OCI-LY1 (cell line): ENCODE data around the gene DIP2C.

ENCODE experiments used
- H2AFZ ChIP-seq: fragments of 200-600 bp; sonication (generic), shearing (Covaris generic); 2 replicates; pipeline ENCODE4 v1.6.0; 2014; ENCODE audit warnings: antibody characterized with exemption, mild to moderate bottlenecking, low read length
- H3F3A ChIP-seq: fragments of 200-600 bp; sonication (generic), shearing (Covaris generic); 2 replicates; pipeline ENCODE4 v1.6.0; 2014; ENCODE audit warnings: mild to moderate bottlenecking, antibody characterized with exemption, low read length, moderate library complexity; ENCODE audit not compliant: insufficient read depth
- H3K27ac ChIP-seq: fragments of 200-600 bp; sonication (generic); 2 replicates; pipeline ENCODE4 v1.5.1; 2014; ENCODE audit warnings: low read length, mixed run types, mild to moderate bottlenecking, low read depth; ENCODE audit not compliant: poor library complexity, severe bottlenecking
- H3K27me3 ChIP-seq: fragments of 200-600 bp; sonication (generic); 2 replicates; pipeline ENCODE4 v1.6.0; 2014; ENCODE audit warnings: antibody characterized with exemption, mild to moderate bottlenecking, low read length, moderate library complexity; ENCODE audit not compliant: insufficient read depth
- H3K36me3 ChIP-seq: fragments of 200-600 bp; sonication (generic); 2 replicates; pipeline ENCODE4 v1.6.1; 2014; ENCODE audit warnings: mild to moderate bottlenecking, antibody characterized with exemption, low read length, moderate library complexity, mixed read lengths; ENCODE audit not compliant: insufficient read depth
- H3K4me1 ChIP-seq: fragments of 200-600 bp; sonication (generic); 2 replicates; pipeline ENCODE4 v1.5.1; 2014; ENCODE audit warnings: mild to moderate bottlenecking, low read length, moderate library complexity; ENCODE audit not compliant: insufficient read depth, severe bottlenecking
- H3K4me2 ChIP-seq: fragments of 200-600 bp; sonication (generic), shearing (Covaris generic); 2 replicates; pipeline ENCODE4 v1.6.1; 2014; ENCODE audit warnings: low read length
- H3K4me3 ChIP-seq: fragments of 200-600 bp; sonication (generic); 2 replicates; pipeline ENCODE4 v1.5.1; 2014; ENCODE audit warnings: low read length, low read depth, mild to moderate bottlenecking, mixed read lengths; ENCODE audit not compliant: poor library complexity, severe bottlenecking
- H3K79me2 ChIP-seq: fragments of 200-600 bp; shearing (Covaris generic); 2 replicates; pipeline ENCODE4 v1.6.1; 2016; ENCODE audit warnings: mixed run types, low read length, mixed read lengths; ENCODE audit not compliant: insufficient read depth
- H3K9ac ChIP-seq: fragments of 200-600 bp; sonication (generic), shearing (Covaris generic); 2 replicates; pipeline ENCODE4 v1.6.1; 2014; ENCODE audit warnings: mild to moderate bottlenecking, low read length, mixed read lengths
- H3K9me2 ChIP-seq: fragments of 200-600 bp; sonication (generic), shearing (Covaris generic); 2 replicates; pipeline ENCODE4 v1.6.1; 2014; ENCODE audit warnings: low read depth, mild to moderate bottlenecking, low read length, mixed read lengths
- H3K9me3 ChIP-seq: fragments of 200-600 bp; shearing (Covaris generic); 2 replicates; pipeline ENCODE4 v1.6.1; 2014; ENCODE audit warnings: low read length, mixed read lengths
- H4K20me1 ChIP-seq: fragments of 200-600 bp; sonication (generic), shearing (Covaris generic); 2 replicates; pipeline ENCODE4 v1.6.0; 2016; ENCODE audit warnings: mild to moderate bottlenecking, low read length; ENCODE audit not compliant: insufficient read depth
- CTCF ChIP-seq: fragments of 200-600 bp; sonication (generic), shearing (Covaris generic); IDR thresholded peaks from 2 replicates; pipeline ENCODE4 v1.5.1; 2017; ENCODE audit warnings: mild to moderate bottlenecking, antibody characterized with exemption, low read length, moderate library complexity, mixed read lengths
- EZH2 ChIP-seq: fragments of 200-600 bp; sonication (generic), shearing (Covaris generic); IDR thresholded peaks from 2 replicates; pipeline ENCODE4 v1.8.0; 2017; ENCODE audit warnings: borderline replicate concordance, mixed run types, mild to moderate bottlenecking, antibody characterized with exemption, low read length, moderate library complexity, mixed read lengths

The DIP2C gene

GRCh38 chr10:273088-273487 is 416.4 kb downstream of the DIP2C start:
- H4K20me1 ChIP-seq = no peaks in the 10 kb centered on the region
- H3F3A ChIP-seq = 0 out of 2 replicates have a peak, but pooled peaks cover 3% of the 10 kb centered on the region
- H3K9me2 ChIP-seq = no peaks in the 10 kb centered on the region
- H3K79me2 ChIP-seq = no peaks in the 10 kb centered on the region
- no peaks in the 10 kb centered on the region for H3K4me1 ChIP-seq
- H3K4me3 ChIP-seq = no peak overlapping the region
- peaks cover 48% of the 10 kb centered on the region for H3K36me3 ChIP-seq
- no peaks in the 10 kb centered on the region for H3K27me3 ChIP-seq
- H3K27ac ChIP-seq = no peak overlapping the region
- no peak overlapping the region for H2AFZ ChIP-seq
- H3K9ac ChIP-seq = no peak overlapping the region
- H3K9me3 ChIP-seq = no peaks in the 10 kb centered on the region
- no peak overlapping the region for H3K4me2 ChIP-seq
- TF ChIP-seq EZH2 (no peak), CTCF (no peak)

GRCh38 chr10:271722-272121 is 417.7 kb downstream of the DIP2C start:
- no peak overlapping the region for H2AFZ ChIP-seq
- peaks cover 5% of the 10 kb centered on the region for H3K4me1 ChIP-seq
- no peaks in the 10 kb centered on the region for H3K9me3 ChIP-seq
- no peaks in the 10 kb centered on the region for H3K79me2 ChIP-seq
- H3F3A ChIP-seq = 0 out of 2 replicates have a peak, but pooled peaks cover 3% of the 10 kb centered on the region
- TF ChIP-seq EZH2 (no peak), CTCF (no peak)
- H4K20me1 ChIP-seq = no peaks in the 10 kb centered on the region
- no peak overlapping the region for H3K4me2 ChIP-seq
- H3K27me3 ChIP-seq = no peaks in the 10 kb centered on the region
- no peak overlapping the region for H3K4me3 ChIP-seq
- no peaks in the 10 kb centered on the region for H3K9me2 ChIP-seq
- H3K36me3 ChIP-seq = peaks cover 35% of the 10 kb centered on the region
- no peak overlapping the region for H3K27ac ChIP-seq
- H3K9ac ChIP-seq = no peak overlapping the region

- no peaks in the 10 kb centered on the region for H3K27me3 ChIP-seq
- peaks cover 7% of the 10 kb centered on the region for H3K4me1 ChIP-seq
- TF ChIP-seq EZH2 = no peak
- no peak for TF ChIP-seq CTCF
- H2AFZ ChIP-seq = no peak overlapping the region
- no peak overlapping the region for H3K4me2 ChIP-seq
- H3K4me3 ChIP-seq = no peak overlapping the region
- H3K36me3 ChIP-seq = peaks cover 30% of the 10 kb centered on the region
- H3K27ac ChIP-seq = no peak overlapping the region
- no peaks in the 10 kb centered on the region for H3K9me2 ChIP-seq
- H3K79me2 ChIP-seq = no peaks in the 10 kb centered on the region
- H3K9ac ChIP-seq = no peak overlapping the region
- no peaks in the 10 kb centered on the region for H4K20me1 ChIP-seq
- H3F3A ChIP-seq = 0 out of 2 replicates have a peak, but pooled peaks cover under 1% of the 10 kb centered on the region
- no peaks in the 10 kb centered on the region for H3K9me3 ChIP-seq
Observed at GRCh38 chr10:271201-271600, 418.3 kb downstream of the DIP2C start.
